NCI-H345 treated with DMSO at 0.1 percent for 48 hours (cell line): Measurements from ENCODE around the gene CLEC14A.

Experiments
- DNase-seq: peaks from one replicate; lab custom pipeline; 2025; ENCODE audit not compliant: unreplicated experiment; lab: John Stamatoyannopoulos, UW

CLEC14A gene

DNA sequence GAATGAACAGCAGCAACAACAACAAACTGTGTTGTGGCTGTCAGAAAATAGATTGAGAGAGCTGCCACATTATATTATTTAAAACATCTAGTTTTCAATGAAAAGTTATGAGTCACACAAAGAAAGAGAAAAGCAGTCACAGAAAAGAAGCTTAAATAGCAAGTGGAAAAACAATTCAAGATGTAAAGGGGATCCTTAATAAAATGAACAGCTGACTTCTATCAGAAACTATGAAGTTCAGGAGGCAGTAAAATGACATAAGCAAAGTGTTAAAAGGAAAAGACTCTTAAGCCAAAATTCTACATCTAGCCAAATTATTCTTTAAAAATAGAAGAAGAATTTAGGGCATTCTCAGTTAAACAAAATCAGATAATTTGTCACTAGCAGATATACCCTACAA, 5.6 kb downstream of the CLEC14A start:
- no peak for DNase-seq

DNA sequence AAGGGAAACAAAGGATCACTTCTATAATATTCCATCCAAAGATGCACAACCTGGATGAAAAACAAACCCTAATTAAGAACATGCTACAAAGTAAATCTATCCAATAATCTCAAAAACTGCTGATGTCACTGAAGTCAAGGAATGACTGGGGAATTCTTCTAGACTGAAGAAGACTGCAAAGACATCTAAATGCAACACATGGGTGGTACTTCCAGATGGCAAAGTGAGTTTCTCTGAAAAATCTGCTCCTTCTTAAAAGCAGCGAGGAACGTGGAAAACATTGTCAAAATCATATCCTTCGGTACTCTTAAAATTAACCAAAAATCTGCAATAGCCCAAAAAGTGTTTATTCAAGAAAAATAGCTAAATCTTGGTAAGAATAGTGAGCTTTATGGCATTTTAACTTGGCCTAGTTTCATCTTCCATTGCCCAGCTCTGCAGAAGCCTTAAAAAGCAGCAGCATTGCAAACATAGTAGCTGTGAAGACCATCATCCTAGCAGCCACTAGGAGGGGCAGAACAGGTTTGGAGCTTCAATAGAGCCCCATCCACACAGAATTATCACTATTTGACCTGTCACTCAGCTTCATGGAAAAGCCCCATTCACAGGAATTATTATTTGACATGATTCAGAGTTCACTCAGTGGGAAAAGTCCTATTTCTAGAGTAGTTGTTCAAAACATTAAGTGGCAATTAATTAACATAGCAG, 7.4 kb downstream of the CLEC14A start:
- DNase-seq = no peak

DNA sequence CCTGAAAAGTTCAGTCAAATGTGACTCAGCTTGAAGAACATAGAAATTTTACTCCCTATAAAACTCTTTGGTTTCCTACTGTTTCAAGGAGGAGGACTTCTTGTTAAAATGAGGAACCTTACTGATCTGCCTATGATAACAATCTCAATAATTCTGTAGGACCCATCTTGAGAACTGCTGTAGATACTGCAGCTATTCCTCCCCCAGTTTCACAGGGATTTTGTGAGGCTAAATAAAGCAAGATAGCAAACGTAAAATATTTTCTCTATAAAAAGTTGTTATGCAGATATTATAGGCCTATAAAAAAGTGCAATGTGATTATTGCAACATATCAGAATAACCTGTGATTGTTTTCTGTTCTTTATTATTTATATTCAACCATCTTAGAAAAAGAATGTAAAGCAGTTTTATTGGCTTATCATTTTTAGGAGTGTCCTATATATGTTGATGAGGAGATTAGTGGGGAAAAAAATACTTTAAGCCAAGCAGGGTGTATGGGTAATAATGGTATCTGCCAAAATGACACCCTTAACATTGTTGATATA, 12.1 kb downstream of the CLEC14A start:
- DNase-seq = no peak

DNA sequence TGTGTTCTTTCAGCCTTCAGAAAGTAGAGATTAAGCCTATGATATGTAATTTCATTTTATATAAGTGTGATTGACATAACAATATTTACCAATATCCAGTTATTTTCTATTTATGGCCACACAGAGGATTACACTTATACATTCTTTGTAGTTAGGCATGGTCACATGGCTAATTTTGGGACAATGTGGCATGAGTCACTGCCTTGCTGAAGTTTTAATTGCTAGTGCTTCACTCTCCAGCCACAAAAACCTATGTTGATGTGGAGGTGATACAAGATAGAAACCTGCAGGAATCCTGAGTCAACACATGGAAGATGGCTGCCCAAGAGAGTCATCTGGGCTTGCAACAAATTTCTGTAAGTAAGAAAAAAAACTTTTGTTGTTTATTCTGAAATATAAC, 17.0 kb downstream of the CLEC14A start:
- DNase-seq = no peak

DNA sequence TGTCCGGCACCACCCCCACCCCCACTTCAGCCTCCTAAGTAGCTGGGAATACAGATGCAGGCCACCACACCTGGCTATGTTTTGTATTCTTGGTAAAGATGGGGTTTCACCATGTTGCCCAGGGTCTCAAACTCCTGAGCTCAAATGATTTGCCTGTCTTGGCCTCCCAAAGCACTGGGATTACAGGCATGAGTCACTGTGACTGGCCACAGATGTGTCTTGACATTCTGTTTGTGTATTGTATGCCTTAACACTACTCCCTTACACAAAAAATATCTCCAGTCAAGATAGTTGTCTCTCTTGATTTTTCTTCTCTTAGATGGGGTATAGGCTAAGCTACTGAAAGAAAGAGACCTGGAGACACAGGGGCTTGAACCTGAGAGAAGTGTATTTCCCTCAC, 17.6 kb downstream of the CLEC14A start:
- DNase-seq = no peak

DNA sequence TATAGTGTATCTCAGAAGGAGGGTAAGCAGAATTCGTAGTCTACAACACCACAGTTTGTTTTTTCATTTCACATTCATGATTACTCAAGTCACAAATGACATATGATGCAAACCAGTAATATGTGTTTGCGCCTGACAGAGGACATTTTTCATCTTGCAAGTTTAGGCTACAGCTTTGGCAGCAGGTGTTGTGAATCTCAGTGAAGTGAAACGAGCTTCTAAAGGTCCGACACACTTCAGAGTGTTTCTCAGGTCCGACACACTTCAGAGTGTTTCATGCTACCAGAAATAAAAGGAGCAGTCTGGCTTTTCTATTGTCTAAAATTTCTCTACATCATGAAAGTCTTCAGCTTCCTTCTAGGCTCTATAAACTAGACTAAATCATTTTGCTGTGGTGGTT, 22.7 kb downstream of the CLEC14A start:
- no peak for DNase-seq

DNA sequence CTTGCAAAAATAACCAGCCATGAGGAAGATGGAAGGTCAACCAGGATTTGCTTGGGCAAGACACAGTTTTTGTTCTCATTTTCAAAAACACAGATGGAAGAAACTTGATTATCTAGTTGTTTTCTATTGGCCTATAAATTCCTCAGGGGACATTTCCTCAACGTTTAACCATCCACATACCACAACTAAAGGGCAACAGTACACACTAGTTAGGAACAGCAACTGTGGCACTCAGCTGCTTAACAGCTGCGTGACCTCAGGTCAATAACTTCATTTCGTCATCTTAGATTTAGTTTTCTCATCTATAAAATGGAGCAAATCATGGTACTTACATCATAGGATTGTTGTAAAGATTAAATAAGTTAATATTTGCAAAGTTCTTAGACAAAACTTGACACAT, 29.5 kb downstream of the CLEC14A start:
- DNase-seq = no peak

DNA sequence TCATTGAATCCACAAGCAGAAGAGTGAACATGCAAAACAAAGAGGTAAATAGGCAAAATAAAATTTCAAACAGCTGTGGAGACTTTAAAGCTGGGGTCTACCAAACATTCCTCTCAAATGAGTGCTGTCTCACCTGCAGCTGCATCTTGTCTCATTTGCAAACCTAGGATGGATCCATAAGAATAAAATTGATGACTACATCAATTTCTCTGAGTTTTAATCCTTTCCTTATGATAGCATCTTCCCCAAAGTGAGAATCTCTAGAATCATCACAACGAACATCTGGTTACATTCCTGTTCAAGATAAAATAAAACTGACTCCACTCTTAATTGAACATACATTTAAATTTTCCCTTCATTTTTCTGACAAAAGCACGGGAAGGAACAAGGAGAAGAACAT, 29.9 kb downstream of the CLEC14A start:
- no peak for DNase-seq

DNA sequence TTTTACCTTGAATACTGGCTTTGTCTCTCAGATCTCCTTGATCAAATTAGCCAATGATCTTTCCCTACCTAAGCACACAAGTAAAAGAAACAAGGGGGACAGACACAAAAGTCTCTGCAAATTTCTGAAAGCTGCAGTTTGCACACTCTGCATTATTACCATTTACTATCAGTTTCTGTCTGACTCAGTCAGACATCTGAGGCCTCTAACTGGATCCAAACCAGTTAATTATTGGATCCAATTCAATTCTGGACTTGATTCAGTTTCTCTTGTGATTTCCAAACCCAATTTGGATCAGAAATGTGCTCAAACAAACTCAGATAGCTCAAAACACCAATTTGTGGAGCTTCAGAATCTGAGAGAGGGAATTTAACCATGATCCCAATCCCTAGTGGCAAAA, 31.6 kb downstream of the CLEC14A start:
- no peak for DNase-seq

DNA sequence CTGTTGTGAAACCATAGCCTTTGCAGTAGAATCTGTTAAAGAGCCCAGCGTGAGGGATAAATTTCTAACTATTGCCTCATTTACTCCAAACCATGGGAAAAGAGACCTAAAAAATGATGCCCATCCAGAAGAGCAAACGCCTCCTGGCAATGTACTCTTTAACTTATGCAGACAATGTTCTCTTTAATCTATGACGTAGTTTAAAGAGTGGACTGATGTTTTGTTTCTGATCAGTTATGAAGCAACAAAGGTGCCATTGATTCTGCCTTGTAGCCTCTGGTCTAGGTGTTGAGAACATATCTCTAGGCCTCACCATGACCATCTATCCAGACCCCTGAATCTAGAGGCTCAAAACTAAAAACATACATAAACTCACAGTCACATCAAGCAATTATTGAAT, 34.8 kb downstream of the CLEC14A start:
- no peak for DNase-seq

DNA sequence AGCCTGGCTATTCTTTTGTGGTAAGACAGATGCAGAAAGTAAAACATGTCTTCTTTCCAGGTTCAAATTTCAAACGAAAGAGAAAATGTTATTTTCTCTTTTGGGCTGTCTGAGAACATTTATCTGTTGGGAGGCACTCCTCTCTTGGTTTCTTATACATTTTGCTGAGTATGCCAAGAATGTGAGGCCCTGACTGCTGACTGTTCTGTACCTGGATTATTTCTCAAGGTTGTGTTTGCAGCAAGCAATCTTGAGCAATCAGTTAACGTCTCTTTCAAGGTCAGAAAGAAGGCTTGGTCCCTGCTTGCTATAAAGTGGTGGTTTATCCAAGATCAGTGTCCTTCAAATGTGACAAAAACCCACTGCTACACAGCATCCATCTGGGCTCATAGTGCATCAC, 38.3 kb downstream of the CLEC14A start:
- DNase-seq = no peak

DNA sequence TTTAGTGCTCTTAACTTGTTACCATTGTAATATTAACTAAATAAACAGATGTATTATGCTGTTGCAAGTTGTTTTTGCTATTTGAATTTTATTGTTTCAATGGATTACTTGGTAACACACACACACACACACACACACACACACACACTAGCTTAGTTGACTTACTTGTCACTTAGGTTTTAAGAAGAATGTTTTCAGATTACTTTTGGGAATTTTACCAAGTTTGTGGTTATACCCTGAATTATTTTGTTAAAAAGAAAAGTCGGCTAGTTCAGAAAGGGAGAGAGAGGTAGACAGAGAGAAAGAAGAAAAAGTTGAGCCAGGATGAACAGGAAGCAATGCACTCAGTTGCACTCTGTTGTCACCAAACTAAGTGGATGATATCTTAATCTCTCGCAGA, 42.9 kb downstream of the CLEC14A start:
- DNase-seq = no peak

DNA sequence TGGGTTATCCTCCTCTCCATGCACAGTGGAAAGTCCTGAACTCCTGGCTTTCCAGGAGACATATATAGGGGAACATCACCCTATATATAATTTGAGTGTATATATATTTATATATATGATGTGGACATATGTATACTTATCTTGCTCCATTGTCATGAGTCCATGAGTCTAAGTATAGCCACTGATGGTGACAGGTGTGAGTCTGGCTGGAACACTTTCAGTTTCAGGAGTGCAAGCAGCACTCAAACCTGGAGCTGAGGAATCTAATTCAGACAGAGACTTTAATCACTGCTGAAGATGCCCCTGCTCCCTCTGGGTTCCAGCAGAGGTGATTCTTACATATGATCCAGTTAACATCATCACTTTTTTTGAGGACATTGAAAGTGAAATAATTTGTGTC, 43.8 kb downstream of the CLEC14A start:
- no peak for DNase-seq

DNA sequence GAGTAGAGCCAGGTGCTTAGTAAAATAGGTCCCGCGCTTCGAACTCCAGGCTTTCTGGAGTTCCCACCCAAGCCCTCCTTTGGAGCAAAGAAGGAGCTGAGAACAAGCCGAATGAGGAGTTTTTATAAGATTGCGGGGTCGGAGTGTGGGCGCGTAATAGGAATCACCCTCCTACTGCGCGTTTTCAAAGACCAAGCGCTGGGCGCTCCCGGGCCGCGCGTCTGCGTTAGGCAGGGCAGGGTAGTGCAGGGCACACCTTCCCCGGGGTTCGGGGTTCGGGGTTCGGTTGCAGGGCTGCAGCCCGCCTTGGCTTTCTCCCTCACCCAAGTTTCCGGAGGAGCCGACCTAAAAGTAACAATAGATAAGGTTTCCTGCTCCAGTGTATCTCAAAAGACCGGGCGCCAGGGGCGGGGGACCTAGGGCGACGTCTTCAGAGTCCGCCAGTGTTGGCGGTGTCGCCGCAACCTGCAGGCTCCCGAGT, 44.6 kb downstream of the CLEC14A start:
- no peak for DNase-seq

DNA sequence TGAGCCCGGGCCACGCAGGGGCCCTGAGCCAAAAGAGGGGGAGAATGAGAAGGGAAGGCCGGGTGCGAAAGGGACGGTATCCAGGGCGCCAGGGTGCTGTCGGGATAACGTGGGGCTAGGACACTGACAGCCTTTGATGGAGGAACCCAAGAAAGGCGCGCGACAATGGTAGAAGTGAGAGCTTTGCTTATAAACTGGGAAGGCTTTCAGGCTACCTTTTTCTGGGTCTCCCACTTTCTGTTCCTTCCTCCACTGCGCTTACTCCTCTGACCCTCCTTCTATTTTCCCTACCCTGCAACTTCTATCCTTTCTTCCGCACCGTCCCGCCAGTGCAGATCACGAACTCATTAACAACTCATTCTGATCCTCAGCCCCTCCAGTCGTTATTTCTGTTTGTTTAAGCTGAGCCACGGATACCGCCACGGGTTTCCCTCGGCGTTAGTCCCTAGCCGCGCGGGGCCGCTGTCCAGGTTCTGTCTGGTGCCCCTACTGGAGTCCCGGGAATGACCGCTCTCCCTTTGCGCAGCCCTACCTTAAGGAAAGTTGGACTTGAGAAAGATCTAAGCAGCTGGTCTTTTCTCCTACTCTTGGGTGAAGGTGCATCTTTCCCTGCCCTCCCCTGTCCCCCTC, 45.2 kb downstream of the CLEC14A start:
- no peak for DNase-seq

DNA sequence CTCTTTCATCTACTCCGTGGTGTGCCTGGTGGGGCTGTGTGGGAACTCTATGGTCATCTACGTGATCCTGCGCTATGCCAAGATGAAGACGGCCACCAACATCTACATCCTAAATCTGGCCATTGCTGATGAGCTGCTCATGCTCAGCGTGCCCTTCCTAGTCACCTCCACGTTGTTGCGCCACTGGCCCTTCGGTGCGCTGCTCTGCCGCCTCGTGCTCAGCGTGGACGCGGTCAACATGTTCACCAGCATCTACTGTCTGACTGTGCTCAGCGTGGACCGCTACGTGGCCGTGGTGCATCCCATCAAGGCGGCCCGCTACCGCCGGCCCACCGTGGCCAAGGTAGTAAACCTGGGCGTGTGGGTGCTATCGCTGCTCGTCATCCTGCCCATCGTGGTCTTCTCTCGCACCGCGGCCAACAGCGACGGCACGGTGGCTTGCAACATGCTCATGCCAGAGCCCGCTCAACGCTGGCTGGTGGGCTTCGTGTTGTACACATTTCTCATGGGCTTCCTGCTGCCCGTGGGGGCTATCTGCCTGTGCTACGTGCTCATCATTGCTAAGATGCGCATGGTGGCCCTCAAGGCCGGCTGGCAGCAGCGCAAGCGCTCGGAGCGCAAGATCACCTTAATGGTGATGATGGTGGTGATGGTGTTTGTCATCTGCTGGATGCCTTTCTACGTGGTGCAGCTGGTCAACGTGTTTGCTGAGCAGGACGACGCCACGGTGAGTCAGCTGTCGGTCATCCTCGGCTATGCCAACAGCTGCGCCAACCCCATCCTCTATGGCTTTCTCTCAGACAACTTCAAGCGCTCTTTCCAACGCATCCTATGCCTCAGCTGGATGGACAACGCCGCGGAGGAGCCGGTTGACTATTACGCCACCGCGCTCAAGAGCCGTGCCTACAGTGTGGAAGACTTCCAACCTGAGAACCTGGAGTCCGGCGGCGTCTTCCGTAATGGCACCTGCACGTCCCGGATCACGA, 46.0 kb downstream of the CLEC14A start:
- no peak for DNase-seq

DNA sequence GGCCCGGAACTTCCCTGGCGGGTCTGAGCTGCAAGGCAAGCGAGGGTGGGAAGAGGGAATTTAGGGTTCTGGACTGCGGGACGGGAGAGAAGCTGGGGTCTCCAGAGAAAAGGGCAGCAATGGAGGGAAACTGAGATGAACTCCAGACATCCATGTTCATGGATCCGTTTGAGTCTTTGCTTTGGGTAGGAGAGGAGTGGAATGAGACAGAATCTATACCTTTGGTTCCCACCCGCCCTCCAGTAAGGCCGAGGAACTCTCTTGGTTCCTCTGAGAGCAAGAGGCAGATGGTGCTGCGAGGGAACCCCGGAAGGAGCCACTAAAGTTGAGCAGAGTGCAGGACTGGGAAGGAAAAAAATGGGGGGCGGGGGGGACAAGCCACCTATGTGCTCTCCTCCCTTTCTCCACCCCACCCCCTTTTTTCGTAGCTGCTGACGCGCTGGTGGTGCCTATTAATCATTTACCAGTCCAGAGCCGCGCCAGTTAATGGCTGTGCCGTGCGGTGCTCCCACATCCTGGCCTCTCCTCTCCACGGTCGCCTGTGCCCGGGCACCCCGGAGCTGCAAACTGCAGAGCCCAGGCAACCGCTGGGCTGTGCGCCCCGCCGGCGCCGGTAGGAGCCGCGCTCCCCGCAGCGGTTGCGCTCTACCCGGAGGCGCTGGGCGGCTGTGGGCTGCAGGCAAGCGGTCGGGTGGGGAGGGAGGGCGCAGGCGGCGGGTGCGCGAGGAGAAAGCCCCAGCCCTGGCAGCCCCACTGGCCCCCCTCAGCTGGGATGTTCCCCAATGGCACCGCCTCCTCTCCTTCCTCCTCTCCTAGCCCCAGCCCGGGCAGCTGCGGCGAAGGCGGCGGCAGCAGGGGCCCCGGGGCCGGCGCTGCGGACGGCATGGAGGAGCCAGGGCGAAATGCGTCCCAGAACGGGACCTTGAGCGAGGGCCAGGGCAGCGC, 47.0 kb downstream of the CLEC14A start:
- DNase-seq = peak; percentile 32

DNA sequence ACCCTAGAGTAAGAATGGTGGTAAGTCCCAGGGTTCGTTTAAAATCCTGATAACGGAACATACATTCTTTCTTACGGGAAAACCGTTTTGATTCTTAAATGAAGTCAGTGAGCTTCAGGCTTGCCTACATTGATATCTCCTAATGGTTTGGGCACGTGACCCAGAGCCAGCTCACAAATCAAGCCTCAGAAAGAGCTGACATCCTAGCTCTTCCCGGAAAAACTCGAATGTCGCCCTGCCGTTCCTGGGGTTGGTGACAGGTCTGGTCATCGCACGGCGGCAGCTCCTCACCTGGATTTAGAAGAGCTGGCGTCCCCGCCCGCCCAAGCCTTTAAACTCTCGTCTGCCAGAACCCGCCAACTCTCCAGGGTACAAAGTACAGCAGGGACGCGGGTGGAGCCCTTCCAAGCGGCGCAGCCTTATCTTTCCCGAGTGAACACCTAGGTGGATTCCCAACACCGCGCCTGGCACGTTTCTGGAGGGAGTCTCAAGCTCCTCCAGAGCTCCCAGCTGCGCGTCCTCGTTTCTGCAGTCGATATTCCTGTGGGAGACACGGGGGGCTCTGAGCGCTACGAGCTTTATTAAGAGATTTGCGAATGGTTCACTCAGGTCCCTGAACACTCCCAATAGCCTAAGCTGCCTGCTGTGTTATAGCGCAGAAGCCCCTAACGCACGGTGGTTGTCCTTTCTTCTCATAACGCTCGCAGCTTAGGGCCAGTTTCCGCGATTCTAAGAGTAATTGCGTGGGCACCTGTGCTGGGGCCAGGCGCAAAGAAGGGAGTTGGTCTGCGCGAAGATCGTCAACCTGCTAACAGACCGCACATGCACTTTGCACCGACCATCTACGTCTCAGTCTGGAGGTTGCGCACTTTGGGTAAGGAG, 47.9 kb downstream of the CLEC14A start, which contains the start of gene SSTR1:
TSS of gene SSTR1 (plus strand) at position 169 of the 882 bp plus-strand sequence. CDS start 1,486 bp downstream, outside the sequence.
- no peak for DNase-seq

DNA sequence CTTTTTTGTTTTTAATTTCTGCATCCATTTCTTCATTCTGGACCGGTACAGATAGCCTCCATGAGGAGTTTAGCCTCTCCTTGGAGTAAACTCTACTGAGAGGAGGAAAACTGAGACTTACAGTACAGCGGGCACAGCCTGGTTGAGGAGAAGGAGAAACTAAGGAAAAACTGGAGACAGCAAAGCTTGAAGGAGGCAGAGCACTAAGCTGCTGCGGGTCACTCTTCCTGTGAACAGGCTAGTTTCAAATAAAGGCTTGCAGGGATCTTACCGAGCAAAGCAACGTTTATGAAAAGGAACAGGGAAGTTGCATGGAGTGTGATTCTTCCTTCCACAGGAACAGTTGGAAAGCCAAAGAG, 48.5 kb downstream of the CLEC14A start:
- DNase-seq = no peak
